Stomach (tissue), 4 donors: ENCODE measurements around the gene ACSL6.

Source experiments
- EP300 ChIP-seq: sonication (generic); formaldehyde crosslinking; IDR thresholded peaks from one replicate; pipeline ENCODE4 v1.6.1; 2017; ENCODE audit warnings: antibody characterized with exemption
- POLR2A ChIP-seq, 4 donors: fragments of 450-650 bp; IDR thresholded peaks; one replicate each; pipeline ENCODE4 v1.6.1; 2016; ENCODE audit warnings: antibody characterized with exemption in 4 of 4, control low read depth in 2 of 4, mild to moderate bottlenecking in 1 of 4, moderate library complexity in 1 of 4
- POLR2AphosphoS5 ChIP-seq, 3 donors: sonication (generic); formaldehyde crosslinking; IDR thresholded peaks; one replicate each; pipeline ENCODE4 v1.6.1; 2016; ENCODE audit warnings: antibody characterized with exemption in 3 of 3
- TF ChIP-seq, protein P1 (sequence below), 7 experiments: fragments of 450-650 bp in 4 of 7; fragments of 200-600 bp in 3 of 7; sonication (generic) in 3 of 7; IDR thresholded peaks; one replicate each; pipeline ENCODE4 v1.5.1; 2016 to 2019; ENCODE audit warnings: antibody characterized with exemption in 7 of 7, control low read depth in 2 of 7, mild to moderate bottlenecking in 1 of 7

DNA sequence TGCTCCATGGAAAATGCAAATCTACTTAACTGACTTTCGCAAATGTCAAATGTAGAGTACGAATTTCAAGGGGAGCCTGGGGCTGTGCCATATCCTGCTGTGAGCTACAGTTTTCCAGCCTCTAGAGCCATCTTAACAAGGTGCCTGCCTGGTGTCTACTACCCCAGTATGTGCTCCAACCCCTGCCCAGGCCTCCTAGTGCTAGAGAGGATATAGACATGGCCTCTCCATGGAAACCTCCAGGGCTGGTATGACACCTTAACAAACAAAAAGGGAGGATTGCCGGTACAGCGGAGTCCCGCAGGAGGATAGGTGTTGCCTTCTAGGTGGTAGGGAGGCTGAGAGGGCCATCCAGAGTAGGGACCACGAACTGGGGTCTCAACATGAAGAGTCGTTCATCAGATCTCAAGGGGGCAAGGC is 35.4 kb upstream of the ACSL6 start:
- TF ChIP-seq, protein P1, sequence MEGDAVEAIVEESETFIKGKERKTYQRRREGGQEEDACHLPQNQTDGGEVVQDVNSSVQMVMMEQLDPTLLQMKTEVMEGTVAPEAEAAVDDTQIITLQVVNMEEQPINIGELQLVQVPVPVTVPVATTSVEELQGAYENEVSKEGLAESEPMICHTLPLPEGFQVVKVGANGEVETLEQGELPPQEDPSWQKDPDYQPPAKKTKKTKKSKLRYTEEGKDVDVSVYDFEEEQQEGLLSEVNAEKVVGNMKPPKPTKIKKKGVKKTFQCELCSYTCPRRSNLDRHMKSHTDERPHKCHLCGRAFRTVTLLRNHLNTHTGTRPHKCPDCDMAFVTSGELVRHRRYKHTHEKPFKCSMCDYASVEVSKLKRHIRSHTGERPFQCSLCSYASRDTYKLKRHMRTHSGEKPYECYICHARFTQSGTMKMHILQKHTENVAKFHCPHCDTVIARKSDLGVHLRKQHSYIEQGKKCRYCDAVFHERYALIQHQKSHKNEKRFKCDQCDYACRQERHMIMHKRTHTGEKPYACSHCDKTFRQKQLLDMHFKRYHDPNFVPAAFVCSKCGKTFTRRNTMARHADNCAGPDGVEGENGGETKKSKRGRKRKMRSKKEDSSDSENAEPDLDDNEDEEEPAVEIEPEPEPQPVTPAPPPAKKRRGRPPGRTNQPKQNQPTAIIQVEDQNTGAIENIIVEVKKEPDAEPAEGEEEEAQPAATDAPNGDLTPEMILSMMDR (IDR thresholded peaks at IDR 0.05) = no peak
- TF ChIP-seq POLR2A (IDR thresholded peaks at IDR 0.05) = no peak
- TF ChIP-seq POLR2AphosphoS5 (IDR thresholded peaks at IDR 0.05) = no peak
- TF ChIP-seq EP300 = no peak
